GOT3 (cell line): ENCODE results near the gene TMEM88.

Experiments used
- DNase-seq: peaks from one replicate; lab custom pipeline; 2025; ENCODE audit warnings: mixed read lengths; lab: John Stamatoyannopoulos, UW

TMEM88 gene

DNA sequence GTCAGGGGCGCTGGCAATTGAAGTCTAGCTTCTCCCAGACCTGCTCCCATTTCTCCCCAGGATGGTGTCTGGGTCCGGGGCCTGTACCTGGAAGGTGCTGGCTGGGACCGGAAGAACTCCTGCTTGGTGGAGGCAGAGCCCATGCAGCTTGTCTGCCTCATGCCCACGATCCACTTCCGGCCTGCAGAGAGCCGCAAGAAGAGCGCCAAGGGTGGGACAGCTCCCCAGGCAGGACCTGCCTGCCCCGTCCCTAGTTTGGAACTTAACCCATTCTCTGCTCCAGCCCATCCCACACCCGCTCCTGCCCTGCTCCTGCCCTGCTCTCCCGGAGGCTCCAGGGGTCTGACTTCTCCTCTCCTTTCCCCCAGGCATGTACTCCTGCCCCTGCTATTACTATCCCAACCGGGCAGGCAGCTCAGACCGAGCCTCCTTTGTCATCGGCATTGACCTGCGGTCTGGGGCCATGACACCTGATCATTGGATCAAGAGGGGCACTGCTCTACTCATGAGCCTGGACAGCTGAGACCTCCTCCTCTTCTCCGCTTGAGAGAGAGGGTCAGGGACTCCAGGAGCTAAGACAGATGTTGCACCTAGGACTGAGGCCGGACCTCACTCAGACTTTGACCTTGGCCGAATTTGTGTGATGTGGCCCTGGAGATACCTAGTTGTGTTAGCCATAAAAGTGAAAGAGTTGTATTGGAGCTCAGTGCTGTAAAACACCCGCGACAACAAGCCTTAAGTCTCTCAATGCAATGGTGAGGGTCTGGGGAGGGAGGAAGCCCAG, 21.7 kb upstream of the TMEM88 start:
- no peak for DNase-seq

DNA sequence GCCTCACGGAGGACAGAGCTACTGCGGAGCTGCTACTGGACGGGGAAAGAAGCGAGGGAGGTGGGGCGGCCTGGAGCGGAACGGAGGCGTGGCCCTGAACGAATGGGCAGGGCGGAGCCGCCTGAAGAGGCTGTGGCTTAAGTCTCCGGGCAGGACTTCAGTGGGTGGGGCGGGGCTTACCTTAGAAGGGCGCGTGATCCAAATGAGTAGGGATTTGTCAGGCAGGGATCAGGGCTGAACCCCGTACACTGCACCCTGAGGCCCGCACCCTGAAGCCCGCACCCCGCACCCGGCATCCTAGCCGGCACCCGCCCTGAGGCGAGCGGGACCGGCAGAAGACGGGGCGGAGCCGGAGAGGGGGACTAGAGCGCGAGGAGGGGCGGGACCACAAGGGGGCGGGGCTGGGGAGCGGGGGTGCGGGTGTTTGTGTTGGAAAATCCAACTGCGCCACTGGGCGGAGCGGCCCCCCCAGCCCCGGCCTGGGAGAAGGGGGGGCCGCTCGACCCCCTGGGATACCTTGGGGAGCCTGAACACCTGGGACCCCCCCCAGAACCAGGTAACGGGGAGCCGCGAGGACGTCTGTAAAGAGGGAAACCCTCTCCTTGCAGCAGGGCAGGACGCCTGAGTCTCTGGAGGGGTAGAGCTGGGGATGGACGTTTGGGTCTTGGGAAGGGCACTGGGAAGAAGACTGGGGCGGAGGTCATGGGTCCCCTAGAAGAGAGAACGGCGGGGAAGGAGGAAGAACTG, 20.9 kb upstream of the TMEM88 start, which contains the start of gene KDM6B:
Gene KDM6B, plus strand, starts transcription at position 423 of the 747 bp plus-strand sequence. CDS start 11,338 bp downstream, outside the sequence.
- peak; percentile 63 for DNase-seq

DNA sequence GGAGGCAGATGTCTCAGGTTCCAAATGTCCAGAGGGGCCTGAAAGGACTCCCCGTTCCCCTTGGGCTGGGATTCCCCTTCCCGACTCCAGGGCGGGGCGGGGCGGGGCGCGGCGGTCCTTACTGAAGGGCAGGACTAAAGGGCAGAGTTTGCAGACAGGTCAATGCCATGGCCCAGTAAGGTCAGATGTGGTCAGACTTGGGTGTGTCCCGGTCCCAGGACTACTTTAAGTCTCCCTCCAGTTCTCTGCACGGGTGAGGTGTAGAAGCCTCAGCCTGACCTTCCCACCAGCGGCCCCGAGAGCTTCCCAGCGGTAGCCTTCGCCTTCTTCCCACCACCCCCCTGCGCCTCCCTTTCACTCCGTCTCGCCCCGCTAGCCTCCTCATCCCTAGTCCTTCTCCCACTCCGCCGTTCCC, 20.3 kb upstream of the TMEM88 start:
- DNase-seq: no peak

GRCh38 chr17:7834957-7835813, 19.7 kb upstream of the TMEM88 start:
- peak; percentile 81 for DNase-seq

GRCh38 chr17:7835814-7836595, 18.9 kb upstream of the TMEM88 start:
- DNase-seq: no peak

- DNase-seq: peak; percentile 72
Measured at GRCh38 chr17:7836596-7837407, 18.1 kb upstream of the TMEM88 start.

DNA sequence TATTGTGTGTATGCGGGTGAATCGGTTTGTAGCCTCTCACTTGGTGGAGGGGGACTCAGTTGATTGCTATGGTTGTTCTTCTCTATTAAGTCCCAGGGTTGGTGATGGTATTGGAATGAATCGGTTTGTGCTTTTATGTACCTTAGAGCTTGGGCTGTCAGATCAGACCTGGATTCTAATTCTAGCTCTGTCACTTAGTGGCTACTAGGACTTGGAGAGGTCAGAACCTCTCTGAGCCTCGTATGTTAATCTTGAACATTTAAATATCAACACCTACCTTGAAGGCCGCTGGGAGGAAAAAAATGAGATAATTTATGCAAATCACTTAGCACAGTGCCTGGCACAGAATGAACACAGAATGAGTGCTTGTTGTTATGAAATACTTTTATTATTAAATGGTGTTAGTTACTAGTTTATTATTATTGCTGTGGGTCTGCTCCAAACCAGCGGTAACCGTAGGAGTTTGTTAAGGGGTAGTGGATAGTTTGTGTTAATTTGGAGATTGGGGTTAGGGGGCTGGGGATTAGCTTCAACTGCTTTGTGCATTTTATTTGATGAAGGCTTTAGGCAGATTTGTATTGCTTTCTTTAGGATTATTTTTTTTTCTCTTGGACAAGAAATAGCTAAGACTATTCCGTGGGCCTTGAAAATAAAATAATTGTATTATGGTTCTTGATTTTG, 17.3 kb upstream of the TMEM88 start:
- DNase-seq: no peak

DNA sequence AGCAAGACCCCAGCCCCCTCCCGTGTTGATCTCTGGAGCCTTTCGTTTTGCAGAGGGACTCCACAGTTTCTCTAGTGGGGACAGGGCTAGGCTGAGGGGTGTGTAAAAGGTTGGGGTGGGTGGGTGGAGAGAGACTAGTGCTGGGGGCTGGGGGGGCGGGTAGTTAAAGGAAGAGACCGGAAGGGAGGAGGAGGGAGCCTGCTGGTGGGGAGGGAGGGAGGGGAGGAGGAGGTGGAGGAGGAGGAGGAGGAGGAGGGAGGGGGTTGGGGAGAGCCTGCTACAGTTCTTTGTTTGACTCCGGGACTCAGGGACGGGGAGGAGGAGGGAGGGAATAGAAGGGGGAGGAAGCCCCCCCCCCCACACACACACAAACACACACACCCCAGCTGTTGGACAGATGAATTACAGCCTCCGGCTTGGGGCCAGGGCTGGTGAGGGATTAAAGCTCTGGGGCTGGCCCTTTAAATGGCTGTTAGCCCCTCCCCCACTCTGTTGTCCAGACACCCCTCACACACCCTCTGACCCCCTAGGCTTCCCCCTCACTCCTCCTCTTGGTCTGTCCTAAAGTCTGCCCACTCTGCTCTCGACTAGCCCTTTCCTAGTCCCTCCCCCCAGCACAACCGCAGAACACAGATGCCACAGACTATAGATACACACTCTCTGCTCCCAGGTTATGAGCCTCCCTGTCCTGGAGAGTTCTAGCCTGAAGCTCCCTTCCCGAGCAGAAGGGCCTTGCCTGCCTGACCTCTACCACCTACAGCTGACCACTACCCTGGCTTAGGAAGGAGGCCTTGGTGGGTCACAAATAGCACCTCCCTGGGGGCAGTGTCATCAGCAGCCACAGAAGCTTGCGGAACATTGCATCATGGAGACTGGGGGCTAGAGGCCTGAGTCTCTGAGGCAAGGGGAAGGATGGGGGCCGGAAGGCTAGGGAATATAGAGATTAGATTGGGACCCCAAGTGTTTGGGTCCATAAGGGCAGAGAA, 16.5 kb upstream of the TMEM88 start:
- DNase-seq: no peak

DNA sequence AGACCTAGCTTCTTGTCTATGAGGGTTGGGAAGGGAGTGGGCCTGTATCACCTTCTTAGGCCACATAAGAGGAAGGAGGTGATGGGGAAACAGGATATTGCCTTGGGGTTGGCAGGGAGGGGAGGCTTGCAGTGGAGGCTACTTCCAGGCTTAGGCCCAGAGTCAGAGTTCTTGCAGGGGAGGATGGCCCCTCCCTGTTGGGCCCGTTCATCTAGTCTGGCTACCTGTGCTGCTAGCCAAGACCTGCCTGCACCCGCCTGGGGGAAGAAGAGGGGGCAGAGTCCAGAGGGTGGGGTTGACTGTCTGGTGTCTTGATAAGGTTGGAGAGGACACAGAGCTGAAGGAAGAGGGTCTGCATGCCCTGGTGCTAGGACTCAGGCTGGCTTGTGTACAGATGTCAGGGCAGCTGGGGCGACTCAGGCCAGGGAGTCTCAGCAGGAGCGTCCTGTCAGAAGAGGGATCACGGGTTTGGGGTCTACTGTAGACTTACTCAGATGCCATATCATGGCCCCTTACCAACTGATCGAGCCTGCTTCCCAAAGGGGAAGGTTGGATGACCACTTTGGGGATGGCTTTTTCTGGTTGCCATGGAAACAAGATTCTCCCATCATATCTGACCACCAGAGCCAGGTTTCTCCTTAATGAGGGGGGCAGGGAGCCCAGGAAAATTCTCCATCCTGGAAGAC, 15.5 kb upstream of the TMEM88 start:
- no peak for DNase-seq

- DNase-seq: no peak
Measured at GRCh38 chr17:7839876-7840261, 15.0 kb upstream of the TMEM88 start.

- DNase-seq: no peak
Measured at GRCh38 chr17:7840441-7840840, 14.4 kb upstream of the TMEM88 start.

GRCh38 chr17:7840875-7841274, 14.0 kb upstream of the TMEM88 start:
- no peak for DNase-seq

DNA sequence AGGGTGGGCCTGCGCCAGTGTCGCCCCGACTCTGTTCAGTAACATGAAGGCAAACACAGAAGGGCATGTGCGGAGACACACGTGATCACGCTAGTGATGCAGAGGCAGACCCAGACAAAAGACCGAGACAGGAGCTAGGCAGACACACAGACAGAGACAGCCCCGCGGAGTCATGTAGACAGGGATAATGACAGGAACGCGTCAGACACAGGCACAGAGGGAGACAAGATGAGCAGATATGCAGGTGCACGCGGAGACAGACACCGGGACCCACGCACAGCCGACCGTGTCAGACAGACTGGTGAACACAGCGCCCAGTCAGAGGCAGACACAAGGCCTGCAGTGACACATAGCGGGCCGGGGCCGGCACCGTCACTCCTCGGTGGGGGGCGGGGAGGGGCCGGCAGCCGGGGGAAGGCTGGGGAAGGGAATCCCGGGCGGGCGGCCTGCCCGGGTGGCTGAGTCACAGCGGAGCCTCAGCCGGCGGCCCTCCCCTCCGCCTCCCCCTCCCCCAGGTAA, 13.4 kb upstream of the TMEM88 start:
- peak; percentile 80 for DNase-seq

GRCh38 chr17:7841915-7842379, 12.9 kb upstream of the TMEM88 start:
- peak; percentile 82 for DNase-seq

- DNase-seq: peak; percentile 82
Measured at GRCh38 chr17:7842380-7843256, 12.2 kb upstream of the TMEM88 start.

DNA sequence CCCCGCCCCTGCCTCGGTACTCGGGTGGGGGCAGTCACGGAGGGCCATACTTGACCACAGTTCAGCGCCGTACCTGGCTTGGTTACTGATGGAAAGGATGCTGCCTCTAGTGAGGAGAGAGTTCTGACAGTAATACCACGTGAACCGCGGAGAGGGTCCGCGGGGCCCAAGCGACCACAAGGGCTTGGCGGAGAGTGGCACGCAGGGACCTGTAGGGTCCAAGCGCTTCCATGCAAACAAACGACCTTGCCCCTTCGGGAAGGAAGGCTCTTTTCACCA, 11.7 kb upstream of the TMEM88 start:
- DNase-seq: no peak
